Measurements from ENCODE around the gene DENND2C. TPM values are rescaled to one million over a fixed set of nuclear protein-coding genes. Genes with fewer than 3 reads are reported as not detected.

DENND2C gene
- total and polyA plus RNA-seq, 4 donors: 1.7 to 9.3 (median 3.3) TPM

- H3K9me3 ChIP-seq (ENCODE audit: control insufficient read depth, insufficient read depth, low read length): no peaks in the 10 kb centered on the region
- H3K27me3 ChIP-seq (ENCODE audit: control insufficient read depth, insufficient read depth, low read length): no peaks in the 10 kb centered on the region
- no peaks in the 10 kb centered on the region for H3K36me3 ChIP-seq (ENCODE audit: control insufficient read depth, insufficient read depth, low read length)
- H3K27ac ChIP-seq (ENCODE audit: low read depth, low read length): no peak overlapping the region
- H3K4me3 ChIP-seq (ENCODE audit: low read depth, low read length): no peak overlapping the region
- no peaks in the 10 kb centered on the region for H3K4me1 ChIP-seq (ENCODE audit: control insufficient read depth, insufficient read depth, low read length)
- DNase-seq (ENCODE audit: low read depth in 4 of 6, low spot score in 6 of 6): no peak
Observed at GRCh38 chr1:114618606-114619005, 51.2 kb downstream of the DENND2C start.

GRCh38 chr1:114610546-114611245 lies 59.2 kb downstream of the DENND2C start:
- 85% methylated on average over 5 of the region's 9 CpGs for WGBS (ENCODE audit: insufficient coverage)
- no peaks in the 10 kb centered on the region for H3K4me1 ChIP-seq (ENCODE audit: control insufficient read depth, insufficient read depth, low read length)
- H3K36me3 ChIP-seq (ENCODE audit: control insufficient read depth, insufficient read depth, low read length): no peaks in the 10 kb centered on the region
- no peak overlapping the region for H3K4me3 ChIP-seq (ENCODE audit: low read depth, low read length)
- no peak overlapping the region for H3K27ac ChIP-seq (ENCODE audit: low read depth, low read length)
- H3K27me3 ChIP-seq (ENCODE audit: control insufficient read depth, insufficient read depth, low read length): no peaks in the 10 kb centered on the region
- no peak for DNase-seq (ENCODE audit: low read depth in 4 of 6, low spot score in 6 of 6)
- H3K9me3 ChIP-seq (ENCODE audit: control insufficient read depth, insufficient read depth, low read length): no peaks in the 10 kb centered on the region

- no peak overlapping the region for H3K4me3 ChIP-seq (ENCODE audit: low read depth, low read length)
- no peaks in the 10 kb centered on the region for H3K9me3 ChIP-seq (ENCODE audit: control insufficient read depth, insufficient read depth, low read length)
- H3K4me1 ChIP-seq (ENCODE audit: control insufficient read depth, insufficient read depth, low read length): no peaks in the 10 kb centered on the region
- no peak overlapping the region for H3K27ac ChIP-seq (ENCODE audit: low read depth, low read length)
- no CpG with 5 or more reads among the region's 2 CpGs for WGBS (ENCODE audit: insufficient coverage)
- no peaks in the 10 kb centered on the region for H3K36me3 ChIP-seq (ENCODE audit: control insufficient read depth, insufficient read depth, low read length)
- H3K27me3 ChIP-seq (ENCODE audit: control insufficient read depth, insufficient read depth, low read length): no peaks in the 10 kb centered on the region
- DNase-seq (ENCODE audit: low read depth in 4 of 6, low spot score in 6 of 6): no peak
Observed at GRCh38 chr1:114609826-114610225, 60.0 kb downstream of the DENND2C start.

GRCh38 chr1:114609026-114609425 lies 60.8 kb downstream of the DENND2C start:
- WGBS (ENCODE audit: insufficient coverage): 92% methylated on average over 2 of the region's 3 CpGs
- no peak overlapping the region for H3K27ac ChIP-seq (ENCODE audit: low read depth, low read length)
- H3K27me3 ChIP-seq (ENCODE audit: control insufficient read depth, insufficient read depth, low read length): no peaks in the 10 kb centered on the region
- no peaks in the 10 kb centered on the region for H3K4me1 ChIP-seq (ENCODE audit: control insufficient read depth, insufficient read depth, low read length)
- no peak overlapping the region for H3K4me3 ChIP-seq (ENCODE audit: low read depth, low read length)
- no peaks in the 10 kb centered on the region for H3K9me3 ChIP-seq (ENCODE audit: control insufficient read depth, insufficient read depth, low read length)
- H3K36me3 ChIP-seq (ENCODE audit: control insufficient read depth, insufficient read depth, low read length): no peaks in the 10 kb centered on the region
- peak in 1 of 6 donors; percentile 57 for DNase-seq (ENCODE audit: low read depth in 4 of 6, low spot score in 6 of 6)

GRCh38 chr1:114607223-114607622 lies 62.6 kb downstream of the DENND2C start:
- peak in 1 of 6 donors; percentile 5 for DNase-seq (ENCODE audit: low read depth in 4 of 6, low spot score in 6 of 6)

GRCh38 chr1:114597949-114598348 lies 71.9 kb downstream of the DENND2C start:
- no peaks in the 10 kb centered on the region for H3K36me3 ChIP-seq (ENCODE audit: control insufficient read depth, insufficient read depth, low read length)
- no peak overlapping the region for H3K4me3 ChIP-seq (ENCODE audit: low read depth, low read length)
- no peak overlapping the region for H3K27ac ChIP-seq (ENCODE audit: low read depth, low read length)
- no peaks in the 10 kb centered on the region for H3K27me3 ChIP-seq (ENCODE audit: control insufficient read depth, insufficient read depth, low read length)
- DNase-seq (ENCODE audit: low read depth in 4 of 6, low spot score in 6 of 6): no peak
- no peaks in the 10 kb centered on the region for H3K9me3 ChIP-seq (ENCODE audit: control insufficient read depth, insufficient read depth, low read length)
- no peaks in the 10 kb centered on the region for H3K4me1 ChIP-seq (ENCODE audit: control insufficient read depth, insufficient read depth, low read length)
- no CpG with 5 or more reads among the region's 1 CpG for WGBS (ENCODE audit: insufficient coverage)

More at GRCh38 chr1:114607223-114607622, 62.6 kb downstream of the DENND2C start:
- Histone ChIP-seq H3K4me1 (ENCODE audit: control insufficient read depth, insufficient read depth, low read length) (no peaks in the 10 kb centered on the region), H3K9me3 (ENCODE audit: control insufficient read depth, insufficient read depth, low read length) (no peaks in the 10 kb centered on the region), H3K27me3 (ENCODE audit: control insufficient read depth, insufficient read depth, low read length) (no peaks in the 10 kb centered on the region), H3K36me3 (ENCODE audit: control insufficient read depth, insufficient read depth, low read length) (no peaks in the 10 kb centered on the region), H3K27ac (ENCODE audit: low read depth, low read length) (no peak overlapping the region), H3K4me3 (ENCODE audit: low read depth, low read length) (no peak overlapping the region)
- WGBS (ENCODE audit: insufficient coverage): 83% methylated on average over 1 of the region's 1 CpG

GRCh38 chr1:114595602-114596001 lies 74.2 kb downstream of the DENND2C start:
- H3K36me3 ChIP-seq (ENCODE audit: control insufficient read depth, insufficient read depth, low read length): no peaks in the 10 kb centered on the region

GRCh38 chr1:114594046-114594445 lies 75.8 kb downstream of the DENND2C start:
- DNase-seq (ENCODE audit: low read depth in 4 of 6, low spot score in 6 of 6): no peak
- no peak overlapping the region for H3K27ac ChIP-seq (ENCODE audit: low read depth, low read length)
- no peaks in the 10 kb centered on the region for H3K4me1 ChIP-seq (ENCODE audit: control insufficient read depth, insufficient read depth, low read length)
- WGBS (ENCODE audit: insufficient coverage): 79% methylated on average over 2 of the region's 3 CpGs
- H3K4me3 ChIP-seq (ENCODE audit: low read depth, low read length): no peak overlapping the region
- no peaks in the 10 kb centered on the region for H3K9me3 ChIP-seq (ENCODE audit: control insufficient read depth, insufficient read depth, low read length)
- H3K27me3 ChIP-seq (ENCODE audit: control insufficient read depth, insufficient read depth, low read length): no peaks in the 10 kb centered on the region
- H3K36me3 ChIP-seq (ENCODE audit: control insufficient read depth, insufficient read depth, low read length): no peaks in the 10 kb centered on the region

More at GRCh38 chr1:114595602-114596001, 74.2 kb downstream of the DENND2C start:
- Histone ChIP-seq H3K9me3 (ENCODE audit: control insufficient read depth, insufficient read depth, low read length) (no peaks in the 10 kb centered on the region), H3K27me3 (ENCODE audit: control insufficient read depth, insufficient read depth, low read length) (no peaks in the 10 kb centered on the region), H3K4me3 (ENCODE audit: low read depth, low read length) (no peak overlapping the region), H3K27ac (ENCODE audit: low read depth, low read length) (no peak overlapping the region), H3K4me1 (ENCODE audit: control insufficient read depth, insufficient read depth, low read length) (no peaks in the 10 kb centered on the region)
- DNase-seq (ENCODE audit: low read depth in 4 of 6, low spot score in 6 of 6): no peak

GRCh38 chr1:114589122-114589521 lies 80.7 kb downstream of the DENND2C start:
- WGBS (ENCODE audit: insufficient coverage): 83% methylated on average over 3 of the region's 3 CpGs

GRCh38 chr1:114588196-114588689 lies 81.6 kb downstream of the DENND2C start:
- no peak for DNase-seq (ENCODE audit: low read depth in 4 of 6, low spot score in 6 of 6)
- Histone ChIP-seq H3K27ac (ENCODE audit: low read depth, low read length) (no peak overlapping the region), H3K27me3 (ENCODE audit: control insufficient read depth, insufficient read depth, low read length) (no peaks in the 10 kb centered on the region), H3K36me3 (ENCODE audit: control insufficient read depth, insufficient read depth, low read length) (no peaks in the 10 kb centered on the region), H3K4me1 (ENCODE audit: control insufficient read depth, insufficient read depth, low read length) (no peaks in the 10 kb centered on the region), H3K9me3 (ENCODE audit: control insufficient read depth, insufficient read depth, low read length) (no peaks in the 10 kb centered on the region), H3K4me3 (ENCODE audit: low read depth, low read length) (no peak overlapping the region)
- 77% methylated on average over 2 of the region's 2 CpGs for WGBS (ENCODE audit: insufficient coverage)

More at GRCh38 chr1:114589122-114589521, 80.7 kb downstream of the DENND2C start:
- no peaks in the 10 kb centered on the region for H3K27me3 ChIP-seq (ENCODE audit: control insufficient read depth, insufficient read depth, low read length)
- no peaks in the 10 kb centered on the region for H3K9me3 ChIP-seq (ENCODE audit: control insufficient read depth, insufficient read depth, low read length)
- no peak overlapping the region for H3K4me3 ChIP-seq (ENCODE audit: low read depth, low read length)
- H3K4me1 ChIP-seq (ENCODE audit: control insufficient read depth, insufficient read depth, low read length): no peaks in the 10 kb centered on the region
- no peak for DNase-seq (ENCODE audit: low read depth in 4 of 6, low spot score in 6 of 6)
- no peak overlapping the region for H3K27ac ChIP-seq (ENCODE audit: low read depth, low read length)
- no peaks in the 10 kb centered on the region for H3K36me3 ChIP-seq (ENCODE audit: control insufficient read depth, insufficient read depth, low read length)
